H1 (cell line): ENCODE data around the gene ZNF407. TPM values are rescaled to one million over a fixed set of nuclear protein-coding genes. Genes with fewer than 3 reads are reported as not detected.

Source experiments
- CTCF ChIA-PET: fragments of 300-600 bp; sonication (Branson Sonifier 250); formaldehyde crosslinking; loops from one replicate; lab custom pipeline; 2021; ENCODE audit not compliant: partially characterized antibody; lab: Charles Lee
- POLR2A ChIA-PET: fragments of 300-600 bp; sonication (Branson Sonifier 250); formaldehyde crosslinking; loops from one replicate; lab custom pipeline; 2021; ENCODE audit warnings: inconsistent platforms; ENCODE audit not compliant: partially characterized antibody; lab: Charles Lee
- DNase-seq, 2 experiments: peaks; one replicate each; pipeline versions ENCODE4 v3.0.0 to v3.0.0-alpha.2; 2010 to 2022; ENCODE audit warnings: low spot score in 2 of 2, low read depth in 1 of 2, mixed read lengths in 1 of 2
- FAIRE-seq: peaks from 2 replicates; lab custom pipeline; 2011; peaks lifted over from hg19 to GRCh38; lab: Jason Lieb, UNC
- H2AFZ ChIP-seq: 2 replicates; pipeline ENCODE4 v1.8.1; 2012; ENCODE audit warnings: low read length, inconsistent platforms
- H2AK5ac ChIP-seq: 2 replicates; pipeline ENCODE4 v1.6.1; 2013; ENCODE audit warnings: low read depth, low read length
- H2BK120ac ChIP-seq: replicated peaks from 2 replicates; pipeline ENCODE3; 2013; ENCODE audit warnings: low read depth, low read length, inconsistent platforms
- H2BK12ac ChIP-seq: 2 replicates; pipeline ENCODE4 v1.6.1; 2013; ENCODE audit warnings: low read depth, low read length
- H2BK15ac ChIP-seq: 2 replicates; pipeline ENCODE4 v1.6.1; 2013; ENCODE audit warnings: low read length
- H2BK20ac ChIP-seq: 2 replicates; pipeline ENCODE4 v1.6.1; 2013; ENCODE audit warnings: low read length
- H2BK5ac ChIP-seq: 2 replicates; pipeline ENCODE4 v1.6.1; 2013; ENCODE audit warnings: low read depth, low read length
- H3K14ac ChIP-seq: 2 replicates; pipeline ENCODE4 v1.6.1; 2013; ENCODE audit warnings: inconsistent platforms; ENCODE audit not compliant: insufficient read length
- H3K18ac ChIP-seq: 2 replicates; pipeline ENCODE4 v1.6.1; 2013; ENCODE audit warnings: low read length; ENCODE audit errors: extremely low read depth
- H3K23ac ChIP-seq: 2 replicates; pipeline ENCODE4 v1.6.1; 2013; ENCODE audit warnings: inconsistent platforms; ENCODE audit not compliant: insufficient read length
- H3K23me2 ChIP-seq: 2 replicates; pipeline ENCODE4 v1.6.1; 2013; ENCODE audit warnings: low read depth, low read length
- H3K27ac ChIP-seq: 2 replicates; pipeline ENCODE4 v1.6.1; 2011; ENCODE audit warnings: low read depth, low read length, inconsistent platforms
- H3K27me3 ChIP-seq, 4 experiments: replicated peaks in 1 of 4; 1 replicate in 1 of 4; 2 replicates in 3 of 4; pipeline versions ENCODE4 v1.6.1 to v1.8.1; 2011 to 2013; ENCODE audit warnings: low read length in 3 of 4, mild to moderate bottlenecking in 3 of 4, inconsistent platforms in 2 of 4, mixed read lengths in 2 of 4, moderate library complexity in 1 of 4; ENCODE audit not compliant: control insufficient read depth in 3 of 4, insufficient read depth in 3 of 4; ENCODE audit errors: extremely low read depth in 1 of 4
- H3K36me3 ChIP-seq, 4 experiments: 2 replicates each; pipeline versions ENCODE4 v1.6.1 to v1.8.1; 2011 to 2013; ENCODE audit warnings: mild to moderate bottlenecking in 4 of 4, low read length in 3 of 4, moderate library complexity in 2 of 4, control low read depth in 1 of 4, inconsistent platforms in 1 of 4; ENCODE audit not compliant: insufficient read depth in 4 of 4, control insufficient read depth in 2 of 4
- H3K4ac ChIP-seq: replicated peaks from 2 replicates; pipeline ENCODE3; 2013; ENCODE audit warnings: low read length, low read depth, mixed read lengths, inconsistent platforms; ENCODE audit not compliant: insufficient read length
- H3K4me1 ChIP-seq, 4 experiments: replicated peaks in 1 of 4; 1 replicate in 1 of 4; 2 replicates in 3 of 4; pipeline versions ENCODE4 v1.6.1 to v1.8.1; 2011 to 2013; ENCODE audit warnings: low read length in 3 of 4, inconsistent platforms in 2 of 4, mixed read lengths in 1 of 4; ENCODE audit not compliant: insufficient read depth in 4 of 4, control insufficient read depth in 3 of 4
- H3K4me2 ChIP-seq, 2 experiments: 2 replicates each; pipeline versions ENCODE4 v1.6.1 to v1.8.1; 2011 to 2013; ENCODE audit warnings: low read depth in 2 of 2, low read length in 2 of 2, control low read depth in 1 of 2, inconsistent platforms in 1 of 2, mild to moderate bottlenecking in 1 of 2; ENCODE audit not compliant: insufficient read depth in 1 of 2
- H3K4me3 ChIP-seq, 4 experiments: fragments of 200-600, 300-600 bp in 1 of 4; sonication (generic), shearing (Covaris generic), sonication (Bioruptor Twin) in 1 of 4; 2 replicates each; pipeline versions ENCODE4 v1.5.1 to v1.8.1; 2011 to 2016; ENCODE audit warnings: low read length in 4 of 4, low read depth in 3 of 4, control low read depth in 2 of 4, inconsistent platforms in 2 of 4, mild to moderate bottlenecking in 2 of 4, mixed read lengths in 1 of 4, moderate library complexity in 1 of 4; ENCODE audit not compliant: insufficient read depth in 2 of 4; ENCODE audit errors: extremely low read depth in 1 of 4
- H3K56ac ChIP-seq: replicated peaks from 2 replicates; pipeline ENCODE3; 2013; ENCODE audit warnings: low read depth, mild to moderate bottlenecking, mixed read lengths, low read length, inconsistent platforms; ENCODE audit not compliant: insufficient read length
- H3K79me1 ChIP-seq: 2 replicates; pipeline ENCODE4 v1.6.1; 2013; ENCODE audit warnings: low read depth, low read length, control low read depth
- H3K79me2 ChIP-seq, 2 experiments: 2 replicates each; pipeline versions ENCODE4 v1.6.1 to v1.8.1; 2012 to 2013; ENCODE audit warnings: low read length in 2 of 2, mild to moderate bottlenecking in 2 of 2, inconsistent platforms in 1 of 2; ENCODE audit not compliant: insufficient read depth in 2 of 2, control insufficient read depth in 1 of 2
- H3K9ac ChIP-seq, 4 experiments: replicated peaks in 1 of 4; 1 replicate in 1 of 4; 2 replicates in 3 of 4; pipeline versions ENCODE4 v1.6.1 to v1.8.1; 2011 to 2013; ENCODE audit warnings: low read depth in 3 of 4, low read length in 3 of 4, control low read depth in 2 of 4, mild to moderate bottlenecking in 2 of 4, moderate library complexity in 2 of 4, inconsistent platforms in 1 of 4; ENCODE audit errors: extremely low read depth in 1 of 4
- H3K9me3 ChIP-seq, 2 experiments: 2 replicates each; pipeline versions ENCODE4 v1.6.1 to v1.8.1; 2012 to 2013; ENCODE audit warnings: mild to moderate bottlenecking in 2 of 2, moderate library complexity in 2 of 2, control low read depth in 1 of 2, inconsistent platforms in 1 of 2, low read depth in 1 of 2, low read length in 1 of 2, mixed read lengths in 1 of 2; ENCODE audit not compliant: insufficient read depth in 2 of 2
- H4K20me1 ChIP-seq, 2 experiments: replicated peaks in 1 of 2; 2 replicates each; pipeline versions ENCODE3 to v1.8.1; 2011 to 2013; ENCODE audit warnings: inconsistent platforms in 2 of 2, low read length in 2 of 2, mild to moderate bottlenecking in 1 of 2; ENCODE audit not compliant: insufficient read depth in 2 of 2, control insufficient read depth in 1 of 2
- H4K5ac ChIP-seq: 2 replicates; pipeline ENCODE4 v1.6.1; 2013; ENCODE audit warnings: low read length, low read depth, mixed read lengths, inconsistent platforms; ENCODE audit not compliant: insufficient read length
- H4K8ac ChIP-seq: 2 replicates; pipeline ENCODE4 v1.8.0; 2013; ENCODE audit warnings: mild to moderate bottlenecking, moderate library complexity, low read length, inconsistent platforms; ENCODE audit not compliant: insufficient read depth; ENCODE audit errors: extremely low read depth
- H4K91ac ChIP-seq: replicated peaks from 2 replicates; pipeline ENCODE3; 2013; ENCODE audit warnings: low read length, mixed read lengths, inconsistent platforms; ENCODE audit not compliant: insufficient read length
- KDM1A ChIP-seq: fragments of 200-600, 300-600 bp; sonication (generic); IDR thresholded peaks from 2 replicates; pipeline ENCODE4 v1.7.1; 2016; ENCODE audit warnings: mild to moderate bottlenecking, low read length, borderline replicate concordance
- MAX ChIP-seq: IDR thresholded peaks from 2 replicates; pipeline ENCODE4 v1.6.1; 2012; ENCODE audit warnings: inconsistent platforms
- SP2 ChIP-seq: IDR thresholded peaks from 2 replicates; pipeline ENCODE4 v1.6.1; 2012; ENCODE audit warnings: mild to moderate bottlenecking, low read length, inconsistent platforms
- TAF1 ChIP-seq: IDR thresholded peaks from 2 replicates; pipeline ENCODE4 v1.6.1; 2011; ENCODE audit warnings: mild to moderate bottlenecking, low read depth, low read length
- WGBS, 2 experiments: shearing (Covaris generic) in 1 of 2; methylation state at CpG; one replicate each; pipeline versions ENCODE4 v1.1.6 to v1.1.7; 2013 to 2015; ENCODE audit warnings: low lambda C conversion rate in 2 of 2, mixed read lengths in 2 of 2, inconsistent platforms in 1 of 2, low coverage in 1 of 2, missing lambda C conversion rate in 1 of 2; ENCODE audit not compliant: insufficient replicate concordance in 2 of 2, insufficient coverage in 1 of 2, insufficient read length in 1 of 2; ENCODE audit errors: extremely low coverage in 1 of 2, missing lambda C conversion rate in 1 of 2; 5-methylcytosine and 5-hydroxymethylcytosine counted together
- polyA plus RNA-seq, 7 experiments: library from polyadenylated mRNA; depleted of rRNA in 3 of 7; stranded (reverse) in 5 of 7; unstranded in 2 of 7; fragments of >200 nt in 5 of 7; fragments of 200-250 nt in 2 of 7; gene quantifications; 1 replicate in 5 of 7; 2 replicates in 1 of 7; 4 replicates in 1 of 7; pipeline versions ENCODE4 v1.2.1 to v1.2.3, GENCODE V29; 2011 to 2013; ENCODE audit warnings: missing spikeins in 2 of 7, mixed read lengths in 2 of 7
- total RNA-seq: library from RNA; stranded (reverse); fragmentation: NEBNext Ultra II Directional; extraction: Animal tissue kit (Norgen Biotek cat#: 25700); gene quantifications from 2 replicates; pipeline ENCODE4 v1.2.1, GENCODE V29; 2021
- TF ChIP-seq, protein P1 (sequence below), 3 experiments: IDR thresholded peaks; 1 replicate in 2 of 3; 2 replicates in 1 of 3; pipeline versions ENCODE4 v1.5.1 to v1.6.1; 2011; ENCODE audit warnings: low read length in 3 of 3, mild to moderate bottlenecking in 3 of 3, inconsistent platforms in 2 of 3, low read depth in 1 of 3, moderate library complexity in 1 of 3; ENCODE audit not compliant: insufficient read depth in 1 of 3; ENCODE audit errors: control extremely low read depth in 1 of 3

Gene ZNF407
- total and polyA plus RNA-seq, 2 of the 8 experiments (the other 6 are each of a cell fraction or from before 2014, with no cell fraction given), result 1.5 to 6.8 TPM

DNA sequence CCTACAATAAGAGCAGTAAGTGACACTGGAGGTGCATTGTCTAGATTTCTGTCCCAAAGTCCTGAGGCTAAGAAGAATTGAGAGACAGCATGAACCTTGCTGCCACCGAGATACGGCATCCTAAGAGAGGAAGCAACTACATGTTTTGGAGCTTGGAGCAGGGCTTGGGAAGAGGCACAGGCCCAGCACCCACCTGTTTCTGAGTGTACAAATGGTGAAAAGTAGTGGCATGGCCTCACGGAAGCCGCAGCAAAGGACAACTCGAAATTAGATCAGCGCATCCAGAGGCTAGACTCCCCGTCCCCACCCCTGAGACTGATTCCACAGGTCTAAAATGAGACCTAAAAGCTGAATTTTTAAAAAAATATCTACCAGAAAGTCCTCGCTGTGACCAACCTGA, 483.8 kb downstream of the ZNF407 start:
- H2BK12ac ChIP-seq, result no peak overlapping the region
- H4K5ac ChIP-seq, result no peak overlapping the region
- H3K9ac ChIP-seq, result no peak overlapping the region
- no peak overlapping the region for H4K8ac ChIP-seq
- no peak overlapping the region for H3K4me2 ChIP-seq
- H3K4me1 ChIP-seq, result no peaks in the 10 kb centered on the region
- H3K36me3 ChIP-seq, result no peaks in the 10 kb centered on the region
- H2BK15ac ChIP-seq, result no peak overlapping the region
- H3K4me3 ChIP-seq, result no peak overlapping the region
- CTCF ChIA-PET, result no interaction called here
- no peaks in the 10 kb centered on the region for H3K27me3 ChIP-seq
- H2AK5ac ChIP-seq, result no peak overlapping the region
- H2BK120ac ChIP-seq, result no peak overlapping the region
- TF ChIP-seq MAX (no peak), TAF1 (no peak), SP2 (no peak), KDM1A (no peak)
- TF ChIP-seq, protein P1, sequence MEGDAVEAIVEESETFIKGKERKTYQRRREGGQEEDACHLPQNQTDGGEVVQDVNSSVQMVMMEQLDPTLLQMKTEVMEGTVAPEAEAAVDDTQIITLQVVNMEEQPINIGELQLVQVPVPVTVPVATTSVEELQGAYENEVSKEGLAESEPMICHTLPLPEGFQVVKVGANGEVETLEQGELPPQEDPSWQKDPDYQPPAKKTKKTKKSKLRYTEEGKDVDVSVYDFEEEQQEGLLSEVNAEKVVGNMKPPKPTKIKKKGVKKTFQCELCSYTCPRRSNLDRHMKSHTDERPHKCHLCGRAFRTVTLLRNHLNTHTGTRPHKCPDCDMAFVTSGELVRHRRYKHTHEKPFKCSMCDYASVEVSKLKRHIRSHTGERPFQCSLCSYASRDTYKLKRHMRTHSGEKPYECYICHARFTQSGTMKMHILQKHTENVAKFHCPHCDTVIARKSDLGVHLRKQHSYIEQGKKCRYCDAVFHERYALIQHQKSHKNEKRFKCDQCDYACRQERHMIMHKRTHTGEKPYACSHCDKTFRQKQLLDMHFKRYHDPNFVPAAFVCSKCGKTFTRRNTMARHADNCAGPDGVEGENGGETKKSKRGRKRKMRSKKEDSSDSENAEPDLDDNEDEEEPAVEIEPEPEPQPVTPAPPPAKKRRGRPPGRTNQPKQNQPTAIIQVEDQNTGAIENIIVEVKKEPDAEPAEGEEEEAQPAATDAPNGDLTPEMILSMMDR (IDR thresholded peaks at IDR 0.05; ENCODE audit: control extremely low read depth in 1 of 3, insufficient read depth in 1 of 3, low read depth in 1 of 3, low read length in 3 of 3), result no peak
- H3K23me2 ChIP-seq, result no peaks in the 10 kb centered on the region
- H3K18ac ChIP-seq, result no peak overlapping the region
- H4K20me1 ChIP-seq, result no peaks in the 10 kb centered on the region
- no peak for FAIRE-seq
- POLR2A ChIA-PET, result no interaction called here
- no peak overlapping the region for H3K27ac ChIP-seq
- peaks cover 13 to 14% of the 10 kb centered on the region in 2 experiments; a peak in 3 of 4 replicates for H3K9me3 ChIP-seq
- H2BK20ac ChIP-seq, result no peak overlapping the region
- no peaks in the 10 kb centered on the region for H3K79me1 ChIP-seq
- 97% methylated on average over 8 of the region's 8 CpGs; no CpG with 5 or more reads in 1 of the 2 experiments for WGBS, 2 experiments
- DNase-seq, result peak in 1 of 2 experiments; percentile 10
- H3K14ac ChIP-seq, result no peak overlapping the region
- H3K23ac ChIP-seq, result no peak overlapping the region
- H3K56ac ChIP-seq, result no peak overlapping the region
- H3K4ac ChIP-seq, result no peak overlapping the region
- no peak overlapping the region for H2AFZ ChIP-seq
- no peak overlapping the region for H2BK5ac ChIP-seq
- H4K91ac ChIP-seq, result no peak overlapping the region
- no peaks in the 10 kb centered on the region for H3K79me2 ChIP-seq
